GM23248 (cell line): ENCODE measurements around the gene VWA5B1.

Experiments
- EZH2 ChIP-seq: fragments of 200-600 bp; sonication (generic); IDR thresholded peaks from 2 replicates; pipeline ENCODE4 v1.6.1; 2018; ENCODE audit warnings: antibody characterized with exemption, mild to moderate bottlenecking; ENCODE audit not compliant: insufficient read depth, poor library complexity, severe bottlenecking
- EZH2phosphoT487 ChIP-seq: fragments of 200-600 bp; sonication (generic); IDR thresholded peaks from 2 replicates; pipeline ENCODE4 v1.6.1; 2018; ENCODE audit warnings: antibody characterized with exemption, moderate library complexity, mild to moderate bottlenecking, low read depth; ENCODE audit not compliant: insufficient read depth

GRCh38 chr1:20390589-20391331 lies 100.1 kb downstream of the VWA5B1 start:
- TF ChIP-seq EZH2 = no peak
- TF ChIP-seq EZH2phosphoT487 = no peak
